Measurements from ENCODE around the gene HOXC5. TPM values are rescaled to one million over a fixed set of nuclear protein-coding genes. Genes with fewer than 3 reads are reported as not detected.

Gene HOXC5
- total and polyA plus RNA-seq, 4 donors = not detected

- TF ChIP-seq RXRA (IDR thresholded peaks at IDR 0.05) (no peak), HNF4G (IDR thresholded peaks at IDR 0.05) (no peak), FOXA1 (IDR thresholded peaks at IDR 0.05) (no peak), ATF3 (IDR thresholded peaks at IDR 0.05) (no peak), GABPA (IDR thresholded peaks at IDR 0.05 in 1 of 2, conservative IDR thresholded peaks at IDR 0.05 in 1 of 2) (no peak), MAX (IDR thresholded peaks at IDR 0.05) (no peak), RAD21 (IDR thresholded peaks at IDR 0.05) (no peak), NR2F2 (IDR thresholded peaks at IDR 0.05) (no peak), CTCF (IDR thresholded peaks at IDR 0.05; ENCODE audit: low read depth, low read length, missing input control) (no peak), JUND (IDR thresholded peaks at IDR 0.05) (no peak), HNF4A (conservative IDR thresholded peaks at IDR 0.05) (no peak), EGR1 (IDR thresholded peaks at IDR 0.05; ENCODE audit: low read depth in 2 of 2) (no peak), TAF1 (conservative IDR thresholded peaks at IDR 0.05) (no peak), YY1 (IDR thresholded peaks at IDR 0.05) (no peak)
- Histone ChIP-seq H3K4me3 (ENCODE audit: low read depth in 1 of 3, low read length in 3 of 3) (no peak overlapping the region), H3K27me3 (ENCODE audit: control insufficient read depth in 4 of 4, insufficient read depth in 4 of 4, low read length in 3 of 4) (peaks cover 4 to 35% (median 8%) of the 10 kb centered on the region in 4 donors), H3K9me3 (ENCODE audit: control insufficient read depth in 4 of 4, low read length in 3 of 4) (no peaks in the 10 kb centered on the region), H3K4me1 (ENCODE audit: control insufficient read depth in 4 of 4, insufficient read depth in 4 of 4, low read length in 3 of 4) (no peaks in the 10 kb centered on the region), H3K36me3 (ENCODE audit: control insufficient read depth in 4 of 4, insufficient read depth in 3 of 4, low read depth in 1 of 4, low read length in 3 of 4) (no peaks in the 10 kb centered on the region), H3K9ac (ENCODE audit: low read depth in 1 of 2, low read length in 2 of 2) (no peak overlapping the region), H3K27ac (ENCODE audit: low read depth in 1 of 2, low read length in 2 of 2) (no peak overlapping the region)
- DNase-seq (ENCODE audit: low spot score) = no peak
- 38% methylated on average over 4 of the region's 4 CpGs for WGBS
Observed at GRCh38 chr12:54040148-54040494, 7.3 kb downstream of the HOXC5 start.

GRCh38 chr12:54040648-54041047 is 7.8 kb downstream of the HOXC5 start:
- no peak overlapping the region for H3K4me3 ChIP-seq (ENCODE audit: low read depth in 1 of 3, low read length in 3 of 3)
- H3K27me3 ChIP-seq (ENCODE audit: control insufficient read depth in 4 of 4, insufficient read depth in 4 of 4, low read length in 3 of 4) = peaks cover 5 to 35% (median 9%) of the 10 kb centered on the region in 4 donors
- H3K36me3 ChIP-seq (ENCODE audit: control insufficient read depth in 4 of 4, insufficient read depth in 3 of 4, low read depth in 1 of 4, low read length in 3 of 4) = no peaks in the 10 kb centered on the region
- TF ChIP-seq MAX (IDR thresholded peaks at IDR 0.05) = no peak
- no peak for TF ChIP-seq RXRA (IDR thresholded peaks at IDR 0.05)
- TF ChIP-seq TAF1 (conservative IDR thresholded peaks at IDR 0.05) = no peak
- no peak for TF ChIP-seq HNF4A (conservative IDR thresholded peaks at IDR 0.05)
- no peak for TF ChIP-seq ZBTB33 (IDR thresholded peaks at IDR 0.05)
- TF ChIP-seq JUND (IDR thresholded peaks at IDR 0.05) = no peak
- TF ChIP-seq YY1 (IDR thresholded peaks at IDR 0.05) = no peak
- TF ChIP-seq ATF3 (IDR thresholded peaks at IDR 0.05) = no peak
- no peak for TF ChIP-seq FOXA2 (IDR thresholded peaks at IDR 0.05)
- TF ChIP-seq RAD21 (IDR thresholded peaks at IDR 0.05) = no peak
- TF ChIP-seq CTCF (IDR thresholded peaks at IDR 0.05; ENCODE audit: low read depth, low read length, missing input control) = no peak
- no peak for TF ChIP-seq SP1 (IDR thresholded peaks at IDR 0.05)
- TF ChIP-seq GABPA (IDR thresholded peaks at IDR 0.05 in 1 of 2, conservative IDR thresholded peaks at IDR 0.05 in 1 of 2) = no peak
- no peak for TF ChIP-seq HNF4G (IDR thresholded peaks at IDR 0.05)
- no peak for TF ChIP-seq EGR1 (IDR thresholded peaks at IDR 0.05; ENCODE audit: low read depth in 2 of 2)
- TF ChIP-seq FOXA1 (IDR thresholded peaks at IDR 0.05) = no peak
- TF ChIP-seq NR2F2 (IDR thresholded peaks at IDR 0.05) = no peak
- WGBS = 48% methylated on average over 3 of the region's 3 CpGs
- H3K27ac ChIP-seq (ENCODE audit: low read depth in 1 of 2, low read length in 2 of 2) = no peak overlapping the region
- H3K4me1 ChIP-seq (ENCODE audit: control insufficient read depth in 4 of 4, insufficient read depth in 4 of 4, low read length in 3 of 4) = no peaks in the 10 kb centered on the region
- DNase-seq (ENCODE audit: low spot score) = no peak
- H3K9ac ChIP-seq (ENCODE audit: low read depth in 1 of 2, low read length in 2 of 2) = no peak overlapping the region
- H3K9me3 ChIP-seq (ENCODE audit: control insufficient read depth in 4 of 4, low read length in 3 of 4) = no peaks in the 10 kb centered on the region

Measured in liver (tissue), 9 donors.